ENCODE results near the gene CACNB4.

- TF ChIP-seq CTCF (IDR thresholded peaks at IDR 0.05) (no peak), SIN3A (IDR thresholded peaks at IDR 0.05; ENCODE audit: borderline replicate concordance, insufficient read depth, low read depth, low read length) (no peak), REST (IDR thresholded peaks at IDR 0.05; ENCODE audit: insufficient read depth in 1 of 2, low read depth in 2 of 2, low read length in 1 of 2) (no peak)
Measured at GRCh38 chr2:152103271-152103670, 4.4 kb upstream of the CACNB4 start.

All from Panc1 (cell line).